A549 (cell line): Measurements from ENCODE around the gene CUZD1.
A peak's percentile ranks its signal among the peaks of the same experiment; 100 is the strongest.

Source experiments
- CBX2 ChIP-seq: fragments of 200-600 bp; sonication (generic); IDR thresholded peaks from 2 replicates; pipeline ENCODE4 v1.6.1; 2016; ENCODE audit warnings: low read depth, mild to moderate bottlenecking, borderline replicate concordance
- CEBPB ChIP-seq, 2 experiments: fragments of >200 bp in 1 of 2; sonication (Bioruptor Twin) in 1 of 2; formaldehyde crosslinking in 1 of 2; IDR thresholded peaks; 2 replicates each; pipeline ENCODE4 v1.6.1; 2012 to 2016
- HDAC2 ChIP-seq: fragments of 200-600 bp; sonication (generic); IDR thresholded peaks from 2 replicates; pipeline ENCODE4 v1.6.1; 2016
- NFE2L2 ChIP-seq: fragments of 150-350 bp; conservative IDR thresholded peaks from 2 replicates; pipeline ENCODE4 v1.6.1; 2014; ENCODE audit warnings: low read length
- PHF8 ChIP-seq: fragments of 200-600 bp; sonication (generic); IDR thresholded peaks from 2 replicates; pipeline ENCODE4 v1.6.1; 2016; ENCODE audit warnings: low read depth, mild to moderate bottlenecking, antibody characterized with exemption, moderate library complexity, borderline replicate concordance
- TF ChIP-seq, protein P1 (sequence below): fragments of >200 bp; sonication (Bioruptor Twin); formaldehyde crosslinking; IDR thresholded peaks from 3 replicates; pipeline ENCODE4 v1.5.1; 2016
- TF ChIP-seq, protein P2 (sequence below): fragments of 250-450 bp; sonication (Bioruptor Pico); IDR thresholded peaks from 2 replicates; pipeline ENCODE4 v1.5.0; 2020; ENCODE audit warnings: low read depth, mild to moderate bottlenecking, moderate library complexity
- TF ChIP-seq, protein P3 (sequence below): IDR thresholded peaks from 2 replicates; pipeline ENCODE4 v1.6.1; 2012; ENCODE audit warnings: low read depth, borderline replicate concordance

DNA sequence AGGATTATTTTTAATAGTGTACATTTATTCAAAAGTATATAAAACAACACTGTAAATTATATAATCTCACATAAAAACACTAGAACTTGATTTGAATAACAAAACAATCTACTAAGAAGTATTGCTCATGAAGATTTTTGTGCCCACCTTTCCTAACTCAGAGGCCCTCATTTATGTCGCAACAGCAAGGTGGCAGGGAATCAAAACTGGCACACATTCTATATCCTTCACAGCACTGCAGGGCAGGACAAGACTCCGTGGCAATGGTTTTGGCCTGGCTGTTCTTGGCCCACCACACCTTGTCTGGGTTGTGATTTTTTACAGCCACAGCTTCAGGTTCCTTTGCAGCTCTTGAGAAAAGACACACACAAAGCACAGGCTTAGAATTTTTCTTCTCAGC lies 3.4 kb upstream of the CUZD1 start:
- TF ChIP-seq, protein P1, sequence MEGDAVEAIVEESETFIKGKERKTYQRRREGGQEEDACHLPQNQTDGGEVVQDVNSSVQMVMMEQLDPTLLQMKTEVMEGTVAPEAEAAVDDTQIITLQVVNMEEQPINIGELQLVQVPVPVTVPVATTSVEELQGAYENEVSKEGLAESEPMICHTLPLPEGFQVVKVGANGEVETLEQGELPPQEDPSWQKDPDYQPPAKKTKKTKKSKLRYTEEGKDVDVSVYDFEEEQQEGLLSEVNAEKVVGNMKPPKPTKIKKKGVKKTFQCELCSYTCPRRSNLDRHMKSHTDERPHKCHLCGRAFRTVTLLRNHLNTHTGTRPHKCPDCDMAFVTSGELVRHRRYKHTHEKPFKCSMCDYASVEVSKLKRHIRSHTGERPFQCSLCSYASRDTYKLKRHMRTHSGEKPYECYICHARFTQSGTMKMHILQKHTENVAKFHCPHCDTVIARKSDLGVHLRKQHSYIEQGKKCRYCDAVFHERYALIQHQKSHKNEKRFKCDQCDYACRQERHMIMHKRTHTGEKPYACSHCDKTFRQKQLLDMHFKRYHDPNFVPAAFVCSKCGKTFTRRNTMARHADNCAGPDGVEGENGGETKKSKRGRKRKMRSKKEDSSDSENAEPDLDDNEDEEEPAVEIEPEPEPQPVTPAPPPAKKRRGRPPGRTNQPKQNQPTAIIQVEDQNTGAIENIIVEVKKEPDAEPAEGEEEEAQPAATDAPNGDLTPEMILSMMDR, result no peak
- TF ChIP-seq PHF8, result no peak
- TF ChIP-seq, protein P2, sequence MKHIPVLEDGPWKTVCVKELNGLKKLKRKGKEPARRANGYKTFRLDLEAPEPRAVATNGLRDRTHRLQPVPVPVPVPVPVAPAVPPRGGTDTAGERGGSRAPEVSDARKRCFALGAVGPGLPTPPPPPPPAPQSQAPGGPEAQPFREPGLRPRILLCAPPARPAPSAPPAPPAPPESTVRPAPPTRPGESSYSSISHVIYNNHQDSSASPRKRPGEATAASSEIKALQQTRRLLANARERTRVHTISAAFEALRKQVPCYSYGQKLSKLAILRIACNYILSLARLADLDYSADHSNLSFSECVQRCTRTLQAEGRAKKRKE, result no peak
- TF ChIP-seq NFE2L2, result no peak
- no peak for TF ChIP-seq CBX2
- TF ChIP-seq CEBPB (IDR thresholded peaks at IDR 0.05), result peak; percentile 24 to 45; a peak in 2 of 4 replicates
- no peak for TF ChIP-seq HDAC2
- TF ChIP-seq, protein P3, sequence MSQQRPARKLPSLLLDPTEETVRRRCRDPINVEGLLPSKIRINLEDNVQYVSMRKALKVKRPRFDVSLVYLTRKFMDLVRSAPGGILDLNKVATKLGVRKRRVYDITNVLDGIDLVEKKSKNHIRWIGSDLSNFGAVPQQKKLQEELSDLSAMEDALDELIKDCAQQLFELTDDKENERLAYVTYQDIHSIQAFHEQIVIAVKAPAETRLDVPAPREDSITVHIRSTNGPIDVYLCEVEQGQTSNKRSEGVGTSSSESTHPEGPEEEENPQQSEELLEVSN, result no peak
